GM18873 (cell line): Measurements from ENCODE around the gene FXYD5.

Source experiments
- ATAC-seq: cut with Tn5 transposase; IDR thresholded peaks from one replicate; pipeline ENCODE4 v1.9.1; 2021; ENCODE audit warnings: mild to moderate bottlenecking, moderate library complexity, moderate number of reproducible peaks; ENCODE audit not compliant: unreplicated experiment, low FRiP score

Gene FXYD5

GRCh38 chr19:35208121-35208520, 53.6 kb downstream of the FXYD5 start:
- ATAC-seq = no peak

GRCh38 chr19:35209646-35210045, 55.1 kb downstream of the FXYD5 start:
- ATAC-seq = no peak

- ATAC-seq = no peak
These were observed 57.2 kb downstream of the FXYD5 start for GRCh38 chr19:35211545-35212230.

- ATAC-seq = no peak
These were observed 57.7 kb downstream of the FXYD5 start for GRCh38 chr19:35212241-35212640.

- ATAC-seq = no peak
These were observed 59.4 kb downstream of the FXYD5 start for GRCh38 chr19:35213663-35214632.

- no peak for ATAC-seq
These were observed 60.4 kb downstream of the FXYD5 start for GRCh38 chr19:35214766-35215422.

- ATAC-seq = no peak
These were observed 61.7 kb downstream of the FXYD5 start for GRCh38 chr19:35216016-35216832.

GRCh38 chr19:35216833-35217648, 62.5 kb downstream of the FXYD5 start:
- ATAC-seq = no peak

- no peak for ATAC-seq
These were observed 63.1 kb downstream of the FXYD5 start for GRCh38 chr19:35217649-35217990.

GRCh38 chr19:35219008-35219407, 64.5 kb downstream of the FXYD5 start:
- ATAC-seq = no peak
